AG08395 (cell line): ENCODE measurements around the gene AJAP1.

Experiments used
- DNase-seq: peaks from one replicate; pipeline ENCODE4 v3.0.0; 2012; ENCODE audit warnings: mixed read lengths, low spot score

AJAP1 gene

DNA sequence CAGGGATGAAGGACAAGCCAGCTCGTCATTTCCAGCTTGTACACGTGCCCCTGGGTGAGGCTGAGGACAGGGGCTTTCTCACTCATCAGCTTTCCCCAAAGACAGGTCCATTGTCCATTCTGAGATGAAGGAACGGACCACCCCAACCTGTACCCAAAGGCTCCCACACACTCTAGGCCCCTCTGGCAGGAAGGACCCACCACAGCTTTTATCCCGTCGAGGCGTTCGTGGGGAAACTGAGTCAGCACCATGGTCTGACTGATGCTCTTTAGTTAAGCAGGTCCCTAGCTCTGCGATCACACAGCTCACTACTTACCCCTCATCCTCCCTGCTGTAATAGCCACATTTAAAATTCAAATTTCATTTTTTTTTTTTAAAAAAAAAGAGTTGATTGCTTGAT, 117.3 kb downstream of the AJAP1 start:
- no peak for DNase-seq

DNA sequence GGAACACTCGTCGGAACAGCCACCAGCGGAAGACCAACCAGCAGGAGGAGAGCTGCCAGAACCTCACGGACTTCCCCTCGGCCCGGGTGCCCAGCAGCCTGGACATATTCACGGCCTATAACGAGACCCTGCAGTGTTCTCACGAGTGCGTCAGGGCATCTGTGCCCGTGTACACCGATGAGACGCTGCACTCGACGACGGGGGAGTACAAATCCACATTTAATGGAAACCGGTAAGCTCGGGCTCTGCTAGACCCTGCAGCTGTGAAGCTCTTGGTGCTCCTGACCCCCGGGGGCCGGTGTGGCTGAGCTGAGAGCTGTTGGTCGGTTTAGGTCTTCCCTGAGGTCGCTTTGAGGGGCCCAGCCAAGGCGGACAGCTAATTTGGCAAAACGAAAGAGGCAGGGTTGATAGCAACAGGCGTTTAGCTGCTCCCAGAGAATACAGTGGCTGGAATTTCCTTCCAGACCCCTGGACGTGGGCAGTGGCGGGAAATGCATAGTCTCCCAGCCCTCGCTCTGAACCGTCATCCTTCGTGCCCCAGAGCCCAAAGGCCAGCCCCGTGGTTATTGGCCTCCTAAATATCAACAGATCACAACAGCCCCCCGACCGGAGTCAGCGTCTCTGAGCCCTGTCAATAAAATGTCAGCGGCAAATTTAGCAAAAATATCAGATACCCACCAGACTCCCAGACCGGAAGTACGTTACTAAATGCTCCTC, 118.0 kb downstream of the AJAP1 start:
- DNase-seq = no peak

DNA sequence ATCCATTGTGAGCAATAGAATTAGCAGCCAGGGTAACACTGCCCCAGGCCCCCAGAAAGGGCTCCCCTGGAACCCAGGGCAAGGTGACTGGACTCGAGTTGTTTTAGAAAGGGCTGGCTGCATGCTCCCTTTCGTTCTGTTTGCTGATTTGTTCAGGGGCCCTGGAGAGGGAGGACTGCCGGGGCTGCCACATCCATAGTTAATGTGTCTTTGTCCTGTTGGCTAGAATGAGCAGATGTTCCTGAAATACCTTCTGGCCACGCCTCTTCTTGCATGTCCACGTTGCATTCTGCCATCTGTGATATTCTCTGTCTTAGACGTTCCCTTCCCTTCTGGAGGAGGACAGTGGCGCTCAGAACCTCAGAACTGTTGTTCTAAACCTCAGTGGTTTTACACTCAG, 118.8 kb downstream of the AJAP1 start:
- no peak for DNase-seq

DNA sequence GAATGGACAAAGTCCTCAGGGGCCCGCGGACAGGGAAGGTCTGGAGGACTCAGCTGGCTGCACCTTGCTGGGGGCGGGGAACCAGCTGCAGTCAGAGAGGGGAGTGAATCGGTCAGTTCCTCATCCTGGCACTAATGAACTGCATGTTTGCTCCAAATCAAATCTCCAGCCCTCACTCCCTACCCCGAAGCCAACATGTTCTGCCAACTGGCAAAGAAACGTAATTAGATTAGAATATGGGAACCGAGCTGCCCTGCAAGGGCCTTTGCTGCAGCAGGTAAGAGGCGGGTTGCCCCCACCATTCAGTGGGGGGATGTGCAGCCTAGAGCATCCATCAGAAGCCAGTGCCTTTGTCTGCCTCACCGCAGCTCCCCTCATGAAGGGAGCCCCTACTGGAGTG, 121.1 kb downstream of the AJAP1 start:
- no peak for DNase-seq

DNA sequence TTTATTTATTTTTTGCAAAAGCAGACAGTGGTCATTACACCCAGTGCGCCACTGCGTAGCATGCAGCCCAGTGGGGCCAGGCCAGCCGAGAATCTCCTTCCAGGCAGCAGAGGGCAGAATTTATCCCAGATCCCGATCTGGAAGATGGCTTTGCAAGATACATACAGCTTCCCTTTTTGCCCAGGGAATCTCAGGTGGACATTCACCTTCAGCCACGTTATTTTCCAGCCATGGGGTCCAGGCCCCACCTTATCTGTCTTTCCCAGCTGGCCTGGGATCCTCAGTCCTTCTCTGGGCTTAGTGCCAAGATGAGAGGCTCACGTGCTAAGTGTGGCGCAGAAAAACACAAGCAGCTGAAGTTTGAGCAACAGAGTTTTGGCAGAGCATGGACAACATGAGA, 123.6 kb downstream of the AJAP1 start:
- no peak for DNase-seq

DNA sequence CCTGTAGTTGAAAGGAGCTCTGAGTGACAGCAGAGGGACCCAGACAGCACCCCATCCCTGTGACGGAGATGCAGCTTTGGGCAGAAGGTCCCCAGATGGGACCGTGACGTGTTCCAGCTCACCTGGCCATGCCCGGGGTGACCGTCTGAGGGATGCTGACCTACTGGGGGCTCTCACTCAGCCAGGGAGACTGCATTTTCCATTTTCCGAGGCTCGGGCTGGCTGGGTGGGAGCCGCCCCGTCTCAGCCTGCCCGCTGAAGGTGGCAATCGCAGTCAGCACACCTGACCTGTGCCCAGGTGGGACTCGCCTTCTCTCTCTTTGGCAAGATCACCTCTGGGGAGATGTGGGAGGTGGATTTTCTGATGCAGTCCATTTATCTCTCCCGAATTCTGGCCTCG, 127.2 kb downstream of the AJAP1 start:
- DNase-seq = no peak

DNA sequence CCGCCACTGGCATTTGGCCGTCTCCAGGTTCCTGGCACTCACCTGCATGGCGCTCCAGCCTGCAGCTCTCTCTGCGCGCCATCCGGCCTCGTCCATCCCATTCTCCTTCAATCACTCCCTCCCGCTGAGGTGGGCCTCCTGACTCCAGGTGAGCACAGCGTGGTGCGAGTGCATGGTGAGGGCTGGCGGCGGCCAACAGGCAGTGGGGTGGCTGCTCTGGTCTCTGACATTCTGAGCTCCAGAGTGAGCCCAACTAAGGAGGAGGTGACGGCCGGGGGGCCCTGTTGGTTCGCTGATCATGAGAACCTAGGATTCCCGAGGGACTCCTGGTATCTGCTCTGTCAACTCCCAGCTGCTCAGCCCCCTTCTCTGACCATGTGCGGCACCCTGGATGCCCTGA, 130.4 kb downstream of the AJAP1 start:
- DNase-seq = no peak

DNA sequence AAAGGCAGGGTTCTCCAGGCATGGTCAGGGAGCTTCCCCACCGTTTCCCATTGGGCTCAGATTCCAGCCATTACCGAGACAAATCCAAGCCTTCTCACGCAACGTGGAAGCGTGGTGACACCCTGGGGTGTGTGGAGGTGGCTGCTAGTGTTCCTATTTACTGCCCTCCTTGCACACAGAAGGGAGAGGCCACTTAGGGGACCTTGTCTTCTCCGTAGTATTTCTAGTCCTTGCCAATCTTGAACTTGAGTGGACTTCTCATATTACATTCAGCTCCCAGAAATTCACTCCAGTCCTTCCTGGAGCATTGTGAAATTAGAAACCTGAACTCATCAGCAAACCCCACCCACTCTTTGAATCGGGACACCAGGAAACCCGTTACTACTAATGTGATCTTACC, 131.6 kb downstream of the AJAP1 start:
- DNase-seq = no peak

DNA sequence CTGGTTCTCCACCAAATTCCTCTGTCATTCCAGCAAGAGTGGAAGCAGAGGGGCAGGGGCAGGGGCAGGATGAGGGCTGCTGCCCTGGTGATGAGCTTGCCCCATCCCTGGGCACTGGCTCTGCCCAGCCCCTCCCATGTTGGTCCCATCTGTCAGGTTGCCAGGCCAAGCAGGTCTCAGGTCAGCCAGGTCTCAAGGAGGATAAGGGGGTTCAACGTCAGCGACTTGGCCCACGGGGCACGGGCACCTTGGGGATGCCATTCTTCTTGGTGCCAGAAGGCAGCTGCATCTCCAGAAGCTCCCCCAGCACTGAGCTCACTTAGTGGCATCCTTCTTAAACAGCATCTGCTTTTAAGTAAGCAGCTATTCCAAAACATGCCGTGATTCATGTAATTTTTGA, 133.1 kb downstream of the AJAP1 start:
- DNase-seq = no peak

DNA sequence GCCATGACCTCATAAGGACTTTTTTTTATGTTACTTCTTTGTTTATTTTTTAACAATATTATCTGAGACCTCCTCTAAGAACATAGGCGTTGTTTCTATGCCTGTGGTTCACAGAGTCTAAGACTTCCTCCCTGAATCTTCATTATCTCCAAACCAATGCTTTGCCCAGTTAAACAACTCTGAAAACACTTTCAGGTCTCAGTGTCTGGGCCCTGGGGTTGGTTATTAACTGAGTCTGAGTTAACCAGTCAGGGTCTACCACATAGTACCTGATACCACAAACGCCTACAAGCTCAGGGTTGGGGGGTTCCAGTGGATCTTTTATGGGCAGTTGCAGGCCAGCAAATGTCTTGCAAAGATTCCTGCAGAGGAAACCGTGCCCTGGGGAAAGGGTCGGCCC, 138.2 kb downstream of the AJAP1 start:
- DNase-seq = no peak

DNA sequence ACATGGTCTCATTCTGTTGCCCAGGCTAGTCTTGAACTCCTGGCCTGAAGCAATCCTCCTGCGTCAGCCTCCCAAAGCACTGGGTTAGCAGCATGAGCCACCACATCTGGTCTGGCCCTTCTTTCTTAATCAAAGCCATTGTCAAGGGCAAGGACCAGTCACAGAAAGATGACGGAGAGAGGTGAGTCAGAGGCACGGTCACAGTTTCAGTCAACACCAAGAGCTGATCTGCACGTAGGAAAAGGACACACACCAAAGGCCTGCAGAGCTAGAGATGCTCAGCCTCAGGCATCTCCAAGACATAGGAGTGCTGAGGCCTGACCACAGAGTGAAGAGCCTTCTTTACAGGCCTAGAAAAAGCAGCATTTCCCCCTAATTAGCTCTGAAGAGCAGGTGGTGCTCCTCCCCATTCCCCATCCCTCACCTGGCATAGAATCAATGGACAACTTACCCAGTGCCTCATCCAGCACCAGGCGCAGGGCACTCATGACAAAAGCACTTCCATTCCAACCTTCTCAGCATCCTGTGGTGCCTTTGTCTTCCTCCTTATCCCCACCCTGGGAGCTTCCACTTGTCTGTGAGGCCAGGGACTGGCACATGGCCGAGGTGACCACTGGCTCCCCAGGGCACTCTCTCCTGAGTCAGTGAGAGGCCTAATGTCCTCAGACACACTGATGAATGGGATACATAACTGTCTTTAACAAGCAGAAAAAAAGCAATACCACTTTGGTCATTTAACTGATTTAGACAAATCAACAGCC, 139.8 kb downstream of the AJAP1 start:
- DNase-seq = no peak

DNA sequence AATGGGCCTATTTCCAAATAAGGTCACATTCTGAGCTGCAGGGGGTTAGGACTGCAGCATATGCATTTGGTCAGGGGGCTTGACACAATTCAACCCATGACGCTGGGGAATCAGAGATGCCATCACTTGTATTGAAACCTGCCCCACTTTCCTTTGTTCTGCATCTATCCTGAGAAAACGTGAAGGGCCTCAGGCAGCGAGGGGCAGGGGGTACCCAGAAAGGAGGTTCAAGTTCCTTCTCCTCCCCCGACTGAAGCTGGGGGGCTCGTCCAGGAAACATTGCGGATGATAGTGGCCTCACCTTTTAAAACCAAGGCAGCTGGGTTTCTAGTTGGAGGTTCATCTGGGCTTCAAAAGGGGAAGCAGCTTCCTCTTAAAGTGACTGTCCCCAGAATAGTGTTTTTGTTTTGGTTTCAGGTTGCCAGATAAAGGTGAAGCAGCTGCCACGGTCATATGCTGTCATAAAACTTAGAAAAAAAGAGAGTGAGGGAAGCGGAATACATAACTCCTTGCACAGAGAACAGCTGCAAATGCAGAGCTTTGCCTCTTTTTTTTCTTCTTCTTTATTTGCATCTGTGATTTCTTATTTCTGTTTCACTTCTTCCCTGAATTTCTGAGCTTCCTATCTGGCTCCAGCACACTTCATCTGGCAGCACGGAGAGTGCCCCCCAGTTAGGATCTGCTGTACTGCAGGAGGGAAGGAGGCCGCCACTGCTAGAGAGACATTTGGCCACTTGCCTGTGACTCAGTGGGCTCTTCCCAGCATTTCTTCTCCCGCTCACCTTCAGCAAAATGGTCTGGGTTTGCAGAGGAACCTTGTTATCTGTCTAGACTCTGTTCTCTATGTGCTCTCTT, 142.0 kb downstream of the AJAP1 start:
- DNase-seq = no peak

DNA sequence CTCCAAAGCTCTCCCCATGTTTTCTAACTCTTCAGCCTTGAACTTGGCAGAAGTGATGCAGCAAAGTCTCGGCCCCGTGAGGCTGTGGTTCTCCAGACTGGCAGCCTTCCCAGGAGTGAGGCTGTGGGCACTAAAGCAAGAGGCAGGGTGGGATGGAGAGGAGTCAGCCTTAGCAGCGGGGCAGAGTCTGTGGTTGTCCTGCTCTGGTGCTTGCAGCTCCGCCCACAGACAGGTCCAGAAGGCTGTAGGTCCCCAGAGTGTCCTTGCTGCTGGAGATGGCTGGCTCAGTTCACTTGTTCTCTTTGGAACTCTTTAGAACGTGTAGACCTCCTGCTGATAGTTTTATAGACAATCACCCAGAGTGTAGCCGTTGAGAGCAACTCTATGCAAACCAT, 142.6 kb downstream of the AJAP1 start:
- DNase-seq = no peak

DNA sequence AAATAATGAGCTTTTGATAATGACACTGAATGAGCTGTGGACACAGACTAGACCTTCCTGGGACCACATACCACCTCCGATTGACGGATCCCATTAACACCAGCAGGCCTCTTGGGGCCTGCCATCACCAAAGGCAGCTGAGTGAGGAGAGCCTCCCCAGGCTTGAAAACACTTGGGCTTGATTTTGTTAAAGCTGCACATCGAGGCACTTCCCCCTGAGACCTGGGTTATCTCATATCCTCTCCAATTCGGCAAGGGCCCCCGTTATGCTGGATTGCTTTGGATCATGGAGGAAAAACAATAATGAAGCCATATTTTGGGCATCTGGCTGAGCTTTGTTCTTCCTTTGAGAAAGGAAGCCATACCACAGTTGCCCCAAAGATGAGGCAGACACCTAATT, 143.0 kb downstream of the AJAP1 start:
- no peak for DNase-seq

DNA sequence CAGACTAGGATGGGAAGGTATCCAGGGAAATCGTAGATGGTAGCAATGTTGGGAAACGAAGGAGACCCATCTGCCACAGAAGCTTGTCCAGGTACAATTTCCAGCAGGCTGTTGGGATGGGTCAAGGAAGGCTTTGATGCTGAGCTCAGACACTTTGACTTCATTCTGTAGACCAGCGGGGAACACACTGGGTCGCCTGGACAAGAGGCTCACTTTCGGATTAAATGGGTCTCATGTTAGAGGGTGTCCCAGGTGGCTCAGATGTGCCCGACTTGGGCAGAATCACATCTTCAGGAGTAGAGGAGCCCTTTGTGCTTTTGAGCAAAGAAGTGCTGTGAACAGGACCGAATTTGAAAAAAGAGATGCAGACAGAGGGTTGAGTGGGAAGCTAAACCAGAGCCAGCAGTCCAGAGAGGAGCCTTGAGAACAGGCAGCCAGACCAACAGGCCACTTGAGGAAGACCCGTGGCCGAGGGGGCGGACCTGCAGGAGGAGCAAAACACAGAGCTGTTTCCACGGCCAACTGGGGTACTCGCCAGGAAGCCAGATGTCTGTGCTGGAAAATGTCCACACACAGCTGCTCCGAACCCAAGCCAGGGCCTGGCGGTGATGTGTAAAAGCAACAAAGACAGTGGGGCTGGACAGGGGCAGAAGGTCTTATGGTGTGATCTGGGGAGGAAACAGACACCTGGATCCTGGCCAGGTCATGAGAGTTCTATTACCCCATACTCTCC, 146.9 kb downstream of the AJAP1 start:
- no peak for DNase-seq

DNA sequence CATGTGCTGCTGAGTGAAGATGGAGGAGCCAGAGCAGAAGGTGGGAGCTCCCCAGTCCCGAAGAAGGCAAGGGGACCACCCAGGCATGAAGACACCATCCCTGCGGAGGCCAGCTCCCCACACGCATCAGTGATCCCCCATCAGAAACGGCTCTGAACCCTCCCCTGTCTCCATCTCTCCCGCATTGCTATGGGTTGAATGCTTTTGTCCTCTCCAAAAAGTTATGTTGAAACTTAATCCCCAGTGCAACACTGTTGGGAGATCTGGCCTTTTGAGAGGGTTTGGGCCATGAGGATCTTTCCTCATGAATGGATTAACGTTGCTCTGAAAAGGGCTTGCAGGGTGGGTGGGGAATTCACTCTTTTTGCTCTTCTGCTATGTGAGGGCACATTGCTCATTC, 147.6 kb downstream of the AJAP1 start:
- no peak for DNase-seq

DNA sequence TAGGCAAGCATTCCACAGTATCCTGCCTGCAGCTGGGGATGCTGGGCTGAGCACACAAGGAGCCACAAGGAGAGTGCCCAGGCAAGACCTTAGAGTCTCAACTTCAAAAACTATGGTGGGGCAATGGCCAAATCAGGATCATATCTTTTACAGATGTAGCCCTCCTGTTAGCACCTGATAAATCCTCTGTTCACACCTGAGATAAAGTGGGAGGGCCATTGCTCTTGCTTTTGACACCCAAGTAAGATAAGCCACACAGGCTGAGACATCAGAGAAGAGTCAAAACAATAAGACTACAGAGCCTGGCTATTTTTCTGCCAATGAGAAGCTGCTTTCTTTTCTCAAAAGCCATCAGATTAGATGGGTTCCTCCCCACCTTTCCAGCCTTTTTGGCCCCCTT, 148.9 kb downstream of the AJAP1 start:
- DNase-seq = no peak

DNA sequence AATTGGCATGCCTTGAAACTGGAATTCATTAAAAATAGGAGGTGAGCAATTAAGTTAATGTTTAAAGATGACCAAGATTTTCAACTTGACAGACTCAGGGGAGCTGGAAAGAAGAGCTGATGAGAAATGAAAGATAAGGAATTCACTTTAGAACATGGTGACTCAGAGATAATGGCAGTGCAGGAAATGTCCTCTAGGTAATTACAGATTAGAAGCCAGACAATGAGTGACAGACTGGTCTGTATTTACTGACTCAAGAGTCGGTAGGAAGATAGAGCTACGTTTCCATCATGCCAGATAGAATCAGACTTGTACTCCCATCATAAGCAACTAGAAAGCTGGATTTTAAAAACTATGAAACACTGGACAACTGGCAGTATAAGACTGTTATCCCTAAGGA, 151.6 kb downstream of the AJAP1 start:
- no peak for DNase-seq

DNA sequence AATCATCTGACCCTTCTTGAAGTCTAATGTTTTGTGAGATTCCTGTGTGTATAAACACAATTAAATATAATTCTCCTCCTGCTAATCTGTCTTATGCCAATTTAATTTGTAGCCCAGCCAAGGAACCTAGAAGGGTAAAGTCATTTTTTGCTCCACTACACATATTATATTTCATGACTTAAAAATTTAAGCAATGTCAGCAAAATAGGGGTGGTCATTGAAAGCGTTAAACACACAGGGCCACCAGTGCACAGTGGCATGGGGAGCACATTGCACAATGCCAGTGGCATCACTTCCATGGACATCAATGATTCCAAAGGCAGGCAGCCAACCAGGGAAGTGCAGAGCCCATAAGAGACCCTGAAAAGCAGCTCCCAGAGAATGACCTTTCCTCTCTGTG, 166.1 kb downstream of the AJAP1 start:
- no peak for DNase-seq

DNA sequence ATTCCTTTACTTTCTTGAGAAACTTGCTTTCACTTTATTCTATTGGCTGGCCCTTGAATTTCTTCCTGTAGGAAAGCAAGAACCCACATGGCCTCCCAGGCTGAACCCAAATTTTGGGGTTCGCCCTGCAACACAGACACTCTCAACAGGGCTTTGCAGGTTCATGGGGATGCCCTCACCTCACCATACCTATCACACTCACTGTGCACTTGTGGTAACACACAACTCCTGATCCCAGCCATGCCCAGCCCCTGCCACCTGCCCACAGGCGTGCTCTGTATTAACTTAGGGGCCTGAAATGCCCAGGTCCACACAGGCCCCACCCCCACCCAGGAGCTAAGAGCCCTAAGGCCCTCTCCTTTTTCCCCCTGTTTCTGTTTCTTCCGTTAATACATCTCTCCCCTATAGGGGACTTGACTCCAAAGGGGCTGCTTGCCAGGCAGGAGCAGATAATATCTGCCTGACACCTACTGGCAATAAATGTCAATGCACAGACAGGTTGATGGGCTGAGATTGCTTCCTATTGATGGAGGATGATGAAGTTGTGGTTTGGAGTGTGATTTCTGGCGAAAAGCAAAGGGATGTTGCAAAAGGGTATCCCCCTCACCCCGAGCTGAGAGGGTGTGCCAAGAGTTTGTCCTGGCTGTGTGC, 171.5 kb downstream of the AJAP1 start:
- DNase-seq = no peak

DNA sequence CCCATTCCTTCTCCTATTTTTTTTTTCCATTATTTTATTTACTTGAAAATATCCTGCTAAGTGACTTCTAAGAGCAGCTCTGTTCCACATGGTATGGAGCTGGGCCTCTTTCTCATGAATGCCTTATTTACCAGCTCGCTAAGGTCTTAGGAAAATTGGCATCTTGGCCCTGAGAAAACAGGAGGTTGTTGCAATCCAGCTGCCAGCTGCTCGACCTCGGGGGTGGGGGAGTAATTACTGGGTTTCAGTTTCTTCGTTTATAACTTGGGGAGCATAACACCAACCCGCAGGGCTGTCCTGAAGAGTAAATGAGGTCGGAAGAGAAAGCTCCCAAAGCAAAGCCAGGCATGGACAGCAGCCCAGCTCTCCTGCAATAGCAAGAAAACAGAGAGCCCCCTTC, 176.3 kb downstream of the AJAP1 start:
- no peak for DNase-seq

DNA sequence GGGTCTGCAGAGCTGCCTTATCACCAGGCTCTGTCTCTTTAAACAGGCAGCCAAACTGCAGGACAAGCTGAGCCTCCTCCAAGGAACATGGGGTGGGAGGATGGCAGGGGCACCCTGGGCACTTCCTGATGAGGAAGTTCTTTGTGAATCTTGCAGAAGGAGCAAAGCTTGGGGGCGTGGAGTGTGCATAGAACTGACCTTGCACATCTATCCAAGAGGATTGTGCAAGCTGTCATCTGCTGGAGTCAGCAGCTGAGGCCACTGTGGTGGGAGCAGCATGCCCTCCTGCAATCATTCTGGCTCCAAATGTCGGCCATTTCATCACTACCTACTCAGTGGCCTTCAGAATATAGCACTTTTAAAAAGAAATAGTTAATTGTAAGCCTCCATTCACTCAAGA, 182.2 kb downstream of the AJAP1 start:
- DNase-seq = no peak
